GM19023 (cell line): ENCODE measurements around the gene KRI1.
A peak's percentile ranks its signal among the peaks of the same experiment; 100 is the strongest.
"Not testable (repeated sequence)": the region's sequence is repeated elsewhere in the genome, so short reads cannot be mapped to it uniquely, and the experiment has no call there.

Experiments
- ATAC-seq: cut with Tn5 transposase; IDR thresholded peaks from one replicate; pipeline ENCODE4 v1.9.1; 2021; ENCODE audit warnings: mild to moderate bottlenecking, moderate library complexity; ENCODE audit not compliant: unreplicated experiment

KRI1 gene

DNA sequence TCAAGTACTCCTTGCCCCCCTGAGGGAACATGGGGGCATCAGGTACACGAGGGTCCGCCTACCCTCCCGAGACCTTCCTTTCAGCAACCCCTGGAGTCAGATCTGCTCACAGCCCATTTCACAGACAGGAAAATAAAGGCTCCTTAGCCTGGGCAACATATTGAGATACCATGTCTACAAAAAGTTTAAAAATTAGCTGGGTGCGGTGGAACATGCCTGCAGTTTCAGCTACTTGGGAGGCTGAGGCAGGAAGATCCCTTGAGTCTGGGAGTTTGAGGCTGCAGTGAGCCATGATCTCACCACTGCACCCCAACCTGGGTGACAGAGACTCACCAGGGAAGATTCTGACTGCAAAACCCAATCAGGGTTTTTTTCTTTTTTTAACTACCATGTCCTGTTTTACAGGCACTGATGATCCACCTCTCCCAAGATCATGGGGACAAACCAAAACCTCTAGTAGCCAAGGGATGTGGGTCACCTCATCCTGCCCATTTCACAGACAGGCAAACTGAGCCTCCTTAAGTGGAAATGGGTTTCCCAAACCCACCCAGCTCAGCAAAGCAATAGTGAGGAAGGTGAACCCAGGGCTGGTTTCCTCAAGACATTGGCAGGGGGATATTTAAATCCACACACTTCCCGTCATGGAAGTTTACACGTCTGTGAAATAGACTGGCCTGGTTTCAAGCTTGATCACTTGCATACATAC is 9.4 kb upstream of the KRI1 start:
- ATAC-seq = no peak

DNA sequence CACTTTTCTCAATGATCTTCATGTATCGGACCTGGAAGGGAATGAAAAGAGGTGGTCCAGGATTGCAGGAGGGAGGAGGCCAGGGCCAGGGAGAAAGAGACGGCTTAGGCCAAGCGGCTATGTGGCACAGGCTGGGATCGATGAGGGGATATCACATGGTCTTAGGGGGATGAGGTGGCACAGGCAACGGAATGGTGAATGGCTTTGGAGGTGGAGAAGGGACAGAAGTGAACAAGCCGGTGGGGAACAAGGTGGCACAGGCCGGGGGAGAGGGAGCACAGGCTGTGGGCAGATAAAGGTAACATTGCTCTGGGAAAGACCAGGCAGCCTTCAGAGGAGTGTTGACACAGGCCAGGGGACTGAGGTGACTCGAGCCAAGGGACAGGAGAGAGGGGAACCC is 8.7 kb upstream of the KRI1 start:
- no peak for ATAC-seq

DNA sequence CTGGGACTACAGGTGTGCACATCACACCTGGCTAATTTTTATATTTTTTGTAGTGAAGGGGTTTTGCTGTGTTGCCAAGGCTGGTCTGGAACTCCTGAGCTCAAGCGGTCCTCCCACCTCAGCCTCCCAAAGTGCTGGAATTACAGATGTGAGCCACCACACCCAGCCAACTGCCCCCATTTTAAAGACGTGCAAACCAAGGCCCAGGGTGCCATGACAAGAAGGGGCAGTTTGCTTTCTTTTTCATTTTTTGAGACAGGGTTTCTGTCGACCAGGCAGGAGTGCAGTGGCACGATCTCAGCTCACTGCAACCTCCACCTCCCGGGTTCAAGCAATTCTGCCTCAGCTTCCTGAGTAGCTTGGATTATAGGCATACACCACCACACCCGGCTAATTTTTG is 8.0 kb upstream of the KRI1 start:
- not testable (repeated sequence) for ATAC-seq

DNA sequence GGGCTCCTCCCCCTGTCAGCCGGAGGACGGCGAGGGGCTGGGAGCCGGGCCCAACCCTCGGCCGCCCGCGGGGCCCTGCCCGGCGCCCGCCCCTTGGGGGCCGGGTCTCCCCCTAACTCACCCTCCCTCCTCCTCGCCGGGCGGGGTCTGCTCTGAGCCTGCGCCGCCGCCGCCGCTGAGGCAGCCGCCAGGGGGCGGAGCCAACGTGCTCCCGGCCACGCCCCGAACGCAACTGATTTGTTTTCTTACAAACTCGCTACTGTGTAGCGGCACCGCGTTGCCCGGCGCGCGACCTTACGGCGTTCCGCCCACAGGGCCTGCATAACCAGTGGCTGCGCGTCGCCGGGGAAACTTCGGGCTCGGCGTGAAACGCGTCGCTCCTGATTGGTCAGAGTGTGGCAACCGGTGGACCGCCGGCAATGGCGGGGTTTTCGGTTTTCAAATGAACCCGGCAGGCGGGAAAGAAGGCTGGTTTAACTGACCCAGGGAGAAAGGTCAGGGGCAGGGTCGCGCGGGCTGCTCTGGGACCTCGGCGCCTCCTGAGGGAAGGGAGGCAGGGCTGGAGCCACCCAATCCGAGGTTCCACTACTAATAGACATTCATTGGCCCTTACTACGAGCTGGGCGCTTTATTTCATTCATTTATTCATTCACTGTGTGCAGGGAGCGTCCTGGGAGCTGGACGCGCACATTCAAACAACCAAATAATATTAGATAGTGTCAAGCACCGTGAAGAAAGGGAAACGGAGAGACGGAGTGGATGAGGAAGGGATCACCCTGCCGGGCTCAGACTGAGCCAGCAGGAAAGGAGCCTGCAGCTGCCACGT is 3.2 kb upstream of the KRI1 start, which contains the start of gene CDKN2D:
Gene CDKN2D, minus strand, starts transcription at position 154 of the 826 bp plus-strand sequence. CDS start 326 bp downstream, outside the sequence.
- ATAC-seq = peak; percentile 65

DNA sequence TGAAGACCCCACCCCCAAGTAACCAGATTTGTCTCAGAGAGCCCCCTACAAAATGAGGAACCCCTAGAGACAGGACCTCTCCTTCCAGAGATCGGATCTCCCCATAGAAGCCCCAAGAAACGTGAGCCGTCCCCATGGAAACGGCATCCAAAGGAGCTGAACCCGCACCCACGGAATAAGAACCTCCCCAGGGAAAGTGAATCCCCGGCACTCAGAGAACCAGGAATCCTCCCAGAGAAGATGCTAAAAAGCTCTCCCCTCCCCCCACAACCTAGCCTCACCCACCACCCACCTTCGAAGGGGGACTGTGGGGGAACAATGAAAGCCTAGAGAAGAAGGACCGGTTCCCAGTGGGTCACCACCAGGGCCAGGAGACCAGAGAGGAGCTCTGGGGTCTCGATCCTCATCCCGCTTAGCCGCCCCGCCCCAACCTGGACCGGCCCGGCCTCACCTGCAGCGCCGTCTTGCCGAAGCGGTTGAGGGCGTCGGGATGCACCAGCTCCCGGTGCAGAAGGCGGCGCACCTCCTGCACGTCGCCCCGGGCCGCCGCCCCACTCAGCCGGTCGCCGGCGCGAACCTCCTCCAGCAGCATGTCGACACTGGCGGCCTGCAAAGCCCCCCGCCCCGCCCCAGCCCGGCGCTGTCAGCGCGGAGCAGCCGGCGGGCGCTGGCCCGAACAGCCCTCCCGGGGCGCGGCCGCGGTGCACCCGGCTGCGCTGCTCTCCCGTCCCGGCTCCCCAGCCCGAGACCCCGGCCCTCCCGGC is 2.4 kb upstream of the KRI1 start:
- peak; percentile 3 for ATAC-seq

DNA sequence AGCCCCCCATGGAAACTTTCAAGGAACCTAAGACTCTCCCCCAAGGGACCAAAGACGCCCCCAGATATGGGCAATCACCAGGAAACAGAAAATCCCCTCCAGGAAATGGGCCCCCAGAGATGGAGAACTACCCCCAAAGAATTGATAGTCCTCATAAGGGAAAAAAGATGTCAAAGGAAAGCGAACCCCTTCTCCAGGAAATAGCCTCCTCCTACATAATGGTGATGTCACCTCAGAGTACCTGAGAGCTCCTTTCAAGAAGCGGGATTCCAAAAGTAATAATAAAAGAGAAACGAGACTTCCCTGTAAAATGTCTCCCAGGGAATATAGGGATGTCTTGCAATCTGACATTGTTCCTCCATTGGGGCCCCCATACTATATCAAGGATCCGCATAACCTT is 1.8 kb upstream of the KRI1 start:
- ATAC-seq = no peak

DNA sequence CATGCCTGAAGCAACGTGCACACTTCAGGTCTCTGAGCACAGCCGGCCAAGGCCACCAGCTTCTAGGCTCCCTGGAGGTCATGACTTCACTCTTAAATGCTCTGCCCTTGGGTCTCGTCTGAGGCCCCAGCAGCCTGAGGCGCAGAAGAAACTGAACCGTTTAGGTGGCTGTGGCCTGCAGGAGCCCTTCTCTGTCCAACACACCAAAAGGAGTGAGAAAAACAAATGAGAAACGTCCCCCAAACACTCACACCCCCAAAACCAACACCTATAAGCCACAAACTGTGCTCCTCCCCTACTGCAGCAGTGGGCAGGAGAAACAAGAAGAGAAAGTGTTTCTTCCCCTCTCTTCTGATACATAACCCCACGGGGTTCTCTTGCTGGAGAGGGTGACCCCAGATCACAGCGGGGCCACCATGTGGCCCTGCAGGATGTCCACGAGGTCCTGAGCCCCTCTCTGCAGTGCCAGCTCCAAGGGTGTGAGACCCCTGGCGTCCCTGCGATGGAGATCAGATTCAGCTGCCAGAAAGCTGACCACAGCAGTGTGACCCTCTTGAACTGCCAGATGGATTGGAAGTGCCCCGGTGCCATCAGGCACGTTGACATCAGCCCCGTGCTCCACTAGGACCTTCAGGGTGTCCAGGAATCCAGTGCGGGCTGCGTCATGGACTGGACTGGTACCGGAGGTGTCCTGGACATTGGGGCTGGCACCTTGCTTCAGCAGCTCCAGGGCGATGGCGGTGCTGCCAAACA is 1.0 kb upstream of the KRI1 start:
- no peak for ATAC-seq

DNA sequence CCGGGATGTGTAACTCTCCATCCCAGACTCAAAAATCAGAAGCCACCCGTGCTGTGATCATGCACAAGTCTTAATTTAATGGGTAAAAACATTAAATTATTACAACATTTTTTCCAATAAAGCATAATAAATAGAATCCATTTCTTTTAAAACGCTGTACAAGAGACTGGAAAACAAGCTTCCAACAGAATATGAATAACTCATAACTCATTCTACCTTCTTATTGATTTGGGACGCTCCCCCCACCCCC is 523 bp upstream of the KRI1 start:
- no peak for ATAC-seq

DNA sequence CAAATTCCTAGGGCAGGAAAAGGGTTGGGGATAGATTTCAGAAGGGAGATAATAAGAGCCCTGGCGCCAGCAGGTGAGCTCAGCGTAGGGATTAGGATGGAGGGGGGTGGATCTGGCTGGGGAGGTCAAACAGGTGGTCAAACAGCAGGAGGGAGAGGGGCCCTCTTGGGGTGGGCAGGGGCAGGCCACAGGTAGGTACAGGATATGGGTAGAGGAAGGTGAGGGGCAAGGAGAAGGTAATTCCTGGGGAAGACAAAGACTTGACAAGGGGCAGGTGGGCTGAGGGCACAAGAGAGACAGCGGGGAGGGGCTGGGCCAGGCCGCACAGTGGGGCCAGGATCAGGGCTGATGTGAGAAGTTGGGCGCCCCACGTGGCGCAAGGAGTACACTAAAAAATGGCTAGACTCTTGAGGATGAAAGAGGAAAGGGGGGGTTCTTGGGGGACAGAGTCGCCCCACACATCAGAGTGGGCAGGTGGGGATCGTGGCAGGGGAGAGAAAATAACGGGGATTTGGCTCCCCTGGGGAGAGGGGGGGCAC is 713 bp downstream of the KRI1 start:
- no peak for ATAC-seq

DNA sequence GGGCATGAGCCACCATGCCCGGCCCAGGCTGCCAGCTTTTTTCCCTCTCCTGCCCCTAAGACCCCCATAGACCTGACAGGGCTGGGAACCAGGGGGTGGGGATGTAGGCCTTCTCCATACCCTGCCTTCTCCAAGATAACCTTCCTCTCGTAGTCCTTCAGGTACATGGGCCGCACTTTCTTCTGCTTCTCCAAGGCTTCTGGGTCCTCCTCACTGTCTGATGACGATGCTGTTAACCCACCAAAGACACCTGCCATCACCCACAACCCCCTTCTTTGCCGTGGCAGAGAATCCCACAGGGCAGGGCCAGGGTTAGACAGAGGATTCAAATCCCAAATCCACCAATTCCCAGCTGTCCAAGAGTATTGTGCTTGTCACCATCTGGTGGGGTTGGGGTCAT is 3.2 kb downstream of the KRI1 start:
- no peak for ATAC-seq

DNA sequence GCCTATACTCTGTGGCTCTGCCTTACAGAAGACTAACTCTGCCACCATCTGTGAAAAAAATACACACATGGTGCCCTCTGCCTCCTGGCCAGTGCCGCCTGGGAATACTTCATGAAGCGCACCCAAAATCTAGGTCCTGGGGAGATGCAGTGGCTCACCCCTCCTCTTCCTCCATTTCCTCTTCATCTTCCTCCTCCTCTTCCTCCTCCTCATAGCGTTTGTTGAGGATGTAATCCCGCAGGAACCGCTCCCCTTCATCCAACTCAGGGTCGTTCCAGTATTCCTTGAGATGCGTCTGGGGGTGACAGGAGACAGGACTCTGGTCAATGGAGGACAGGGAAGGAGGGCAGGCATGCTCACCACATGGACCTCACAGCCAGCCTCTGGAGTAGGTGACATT is 5.7 kb downstream of the KRI1 start:
- no peak for ATAC-seq

DNA sequence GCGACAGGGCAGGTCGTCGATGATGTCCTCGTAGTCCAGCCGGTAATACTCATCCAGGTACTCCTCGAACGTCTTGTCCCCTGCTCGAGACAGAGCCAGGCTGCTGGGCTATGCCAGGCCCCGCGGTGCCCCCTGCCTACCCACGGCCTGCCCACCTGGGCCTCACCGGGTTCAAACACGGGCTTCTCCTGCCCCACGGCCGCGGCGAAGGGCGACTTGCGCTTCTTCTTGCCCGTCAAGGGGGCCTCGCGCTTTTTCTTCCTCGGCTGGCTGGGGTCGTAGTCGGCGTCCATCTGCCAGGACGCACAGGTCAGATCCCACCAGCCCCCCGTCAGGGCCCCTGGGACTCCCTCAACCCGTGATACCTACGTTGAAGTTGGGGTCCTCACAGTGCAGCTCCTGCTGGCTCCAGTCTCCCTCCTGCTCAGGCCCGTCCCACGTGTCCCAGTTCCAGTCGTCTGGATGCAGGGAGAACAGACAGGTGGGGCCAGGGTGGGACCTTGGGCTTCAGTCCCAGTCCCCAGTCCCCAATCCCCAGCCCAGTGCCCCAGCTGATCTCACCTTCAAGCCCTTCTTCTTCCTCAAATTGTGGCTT is 8.1 kb downstream of the KRI1 start:
- ATAC-seq = no peak

DNA sequence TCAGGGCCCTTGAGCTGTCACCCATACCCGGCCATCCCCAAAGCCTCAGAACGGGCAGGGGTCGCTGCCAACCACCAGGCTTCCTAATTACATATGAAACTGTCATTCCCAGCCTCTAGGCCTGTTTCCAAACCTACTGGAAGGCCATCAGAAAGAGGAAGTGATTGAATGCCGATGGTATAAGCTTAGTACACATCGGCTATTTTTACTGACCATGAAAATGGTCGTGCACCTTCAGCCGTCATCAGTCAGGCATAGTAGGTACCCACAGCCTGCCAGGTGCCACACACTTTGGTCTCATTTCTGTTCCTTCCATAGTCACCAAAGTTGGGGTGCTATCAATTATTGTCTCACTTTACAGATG is 10.2 kb downstream of the KRI1 start:
- no peak for ATAC-seq

DNA sequence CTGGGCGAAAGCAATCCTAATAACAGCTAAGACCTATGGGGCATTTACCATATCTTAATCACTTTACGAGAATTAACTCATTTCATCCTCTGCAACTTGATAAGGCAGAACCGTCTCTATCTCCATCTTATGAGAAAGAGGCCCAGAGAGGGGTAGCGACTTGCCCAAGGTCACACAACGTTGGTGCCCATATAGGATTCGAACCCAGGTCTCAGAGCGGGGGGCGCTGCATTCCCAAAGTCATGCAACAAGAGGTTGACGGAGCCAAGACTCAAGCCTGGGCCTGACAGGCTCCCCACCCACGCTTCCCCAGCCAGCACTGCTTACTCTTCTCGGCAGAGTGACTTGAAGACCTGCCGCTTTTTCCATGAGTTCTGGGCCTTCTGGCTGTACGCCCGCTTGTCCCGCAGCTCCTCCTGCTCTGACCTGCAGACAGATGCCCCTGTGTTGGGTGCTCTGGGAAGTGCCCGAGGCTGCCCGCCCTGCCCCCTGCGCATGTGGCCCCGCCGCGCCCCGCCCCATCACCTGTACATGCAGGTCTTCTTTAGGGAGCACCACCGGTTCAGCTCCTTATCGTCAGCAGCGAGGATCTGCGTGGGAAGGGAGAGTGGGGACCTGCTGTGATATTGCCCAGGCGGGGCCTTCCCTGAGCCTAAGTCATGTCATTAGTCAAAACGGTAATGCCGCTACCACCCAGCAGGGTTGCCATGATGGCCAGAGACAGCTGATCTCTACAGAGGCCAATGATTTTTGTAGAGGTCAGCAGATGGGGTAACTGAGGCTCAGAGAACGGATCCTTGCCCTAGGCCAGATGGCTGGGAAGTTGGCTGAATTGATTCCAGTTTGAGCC is 10.8 kb downstream of the KRI1 start:
- ATAC-seq = no peak

DNA sequence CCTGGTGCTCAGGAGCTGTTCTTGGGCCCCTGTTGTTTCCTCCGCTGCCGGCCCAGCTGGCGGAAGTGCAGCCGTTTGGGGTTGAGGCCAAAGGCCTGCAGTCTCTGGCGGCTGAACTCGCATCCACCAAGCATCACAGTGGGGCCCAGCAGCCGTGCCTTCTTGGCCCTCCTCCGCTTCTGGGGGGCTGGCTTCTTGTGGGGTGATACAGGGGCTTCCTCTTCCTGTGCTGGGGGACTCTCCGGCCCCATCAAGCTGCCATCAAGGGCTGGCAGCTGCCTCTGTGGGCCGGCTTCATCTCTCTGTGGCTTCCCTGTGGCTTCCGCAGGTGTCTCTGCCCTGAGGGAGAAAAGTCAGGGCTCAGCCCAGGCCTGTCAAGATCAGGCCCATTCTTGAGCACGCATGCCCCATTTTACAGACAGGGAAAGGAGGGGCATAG is 11.8 kb downstream of the KRI1 start:
- ATAC-seq = peak; percentile 47

DNA sequence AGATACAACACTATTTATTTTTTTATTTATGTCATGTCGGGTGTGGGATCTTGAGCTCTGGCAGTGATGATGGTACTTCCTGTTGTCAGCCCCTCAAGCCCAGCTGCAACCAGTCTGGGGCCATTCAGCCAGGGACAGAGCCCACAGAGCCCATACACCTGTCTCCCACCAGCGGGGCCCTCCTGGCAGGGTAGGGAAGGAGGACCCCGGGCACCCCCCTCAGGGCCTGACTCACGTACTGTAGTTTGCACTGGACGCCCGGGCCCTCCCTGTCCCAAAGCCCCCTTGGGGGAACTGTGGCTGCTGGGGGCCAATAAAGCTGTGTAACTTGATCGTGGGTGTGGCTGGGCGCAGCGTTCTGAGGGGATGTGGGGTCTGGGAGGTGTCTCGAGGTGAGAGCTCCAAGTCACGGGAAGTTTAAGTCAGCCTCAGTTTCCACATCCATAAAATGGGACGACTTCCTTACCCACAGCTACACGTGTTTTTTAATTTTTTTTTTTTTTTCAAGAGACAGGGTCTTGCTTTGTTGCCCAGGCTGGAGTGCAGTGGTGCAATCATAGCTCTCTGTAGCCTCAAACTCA is 12.6 kb downstream of the KRI1 start:
- ATAC-seq = no peak

DNA sequence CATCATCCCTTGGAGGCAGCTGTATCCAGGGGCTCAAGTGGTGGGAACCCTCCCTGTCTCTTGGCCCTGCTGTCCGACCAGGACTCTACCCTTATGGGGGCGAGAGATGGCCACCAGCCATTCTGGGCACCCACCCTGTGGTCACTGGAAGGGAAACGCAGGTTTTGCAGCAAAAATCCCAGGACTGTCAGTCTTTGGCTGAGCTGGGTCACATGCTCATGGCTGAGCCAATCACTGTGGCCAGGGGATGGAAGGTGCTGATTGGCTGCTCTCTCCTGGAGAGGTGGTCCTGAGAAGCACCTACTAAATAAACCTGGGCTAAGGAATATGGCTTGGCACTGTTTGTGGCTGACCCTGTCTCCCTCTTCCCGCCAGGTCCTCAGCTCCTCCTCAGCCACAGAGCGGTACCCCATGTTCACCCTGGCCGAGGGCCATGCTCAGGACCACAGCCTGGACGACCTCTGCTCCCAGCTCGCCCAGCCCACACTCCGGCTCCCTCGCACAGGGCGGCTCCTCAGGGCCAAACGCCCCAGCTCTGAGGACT is 13.2 kb downstream of the KRI1 start:
- no peak for ATAC-seq

DNA sequence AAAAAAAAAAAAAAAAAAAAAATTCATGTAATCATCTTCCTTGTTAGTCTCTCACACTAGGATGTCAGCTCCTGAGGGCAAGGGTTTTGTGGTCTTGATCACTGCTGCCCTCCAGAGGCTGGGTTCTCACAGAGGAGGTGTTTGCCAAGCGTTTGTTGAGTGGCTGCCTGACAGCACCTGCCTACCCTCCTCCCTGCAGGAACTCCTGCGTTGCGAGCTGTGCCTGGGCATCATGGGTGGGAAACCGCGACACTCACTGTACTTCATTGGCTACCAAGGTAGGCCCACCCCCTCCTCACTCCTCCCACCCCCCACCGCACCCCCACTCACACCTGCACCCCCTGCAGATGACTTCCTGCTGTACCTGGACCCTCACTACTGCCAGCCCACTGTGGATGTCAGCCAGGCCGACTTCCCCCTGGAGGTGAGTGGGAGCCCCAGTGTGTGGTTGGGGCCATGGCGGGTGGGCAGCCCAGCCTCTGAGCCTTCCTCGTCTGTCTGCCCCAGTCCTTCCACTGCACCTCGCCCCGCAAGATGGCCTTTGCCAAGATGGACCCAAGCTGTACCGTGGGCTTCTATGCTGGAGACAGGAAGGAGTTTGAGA is 14.0 kb downstream of the KRI1 start:
- no peak for ATAC-seq

DNA sequence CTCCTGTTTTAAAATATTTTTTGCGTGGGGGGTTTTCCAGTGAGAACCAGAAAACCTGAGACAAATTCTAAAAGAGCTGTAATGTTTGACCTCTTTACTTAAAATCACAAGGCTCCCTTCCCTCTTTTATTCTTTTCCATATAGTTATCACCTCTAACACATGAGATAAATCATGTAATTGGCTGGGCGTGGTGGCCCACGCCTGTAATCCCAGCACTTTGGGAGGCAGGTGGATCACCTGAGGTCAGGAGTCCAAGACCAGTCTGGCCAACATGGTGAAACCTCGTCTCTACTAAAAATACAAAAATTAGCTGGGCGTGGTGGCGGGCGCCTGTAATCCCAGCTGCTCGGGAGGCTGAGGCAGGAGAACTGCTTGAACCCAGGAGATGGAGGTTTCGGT is 14.8 kb downstream of the KRI1 start:
- ATAC-seq = not testable (repeated sequence)
